ENCODE data around the gene IGSF5.
"Not testable (repeated sequence)": the region's sequence is repeated elsewhere in the genome, so short reads cannot be mapped to it uniquely, and the experiment has no call there.

The IGSF5 gene

GRCh38 chr21:39738566-39738965 is 6.4 kb upstream of the IGSF5 start:
- no peak for DNase-seq (ENCODE audit: low spot score)

- DNase-seq (ENCODE audit: low spot score), result not testable (repeated sequence)
Measured at GRCh38 chr21:39739531-39739930, 5.5 kb upstream of the IGSF5 start.

GRCh38 chr21:39742561-39742960 is 2.4 kb upstream of the IGSF5 start:
- not testable (repeated sequence) for DNase-seq (ENCODE audit: low spot score)

- not testable (repeated sequence) for DNase-seq (ENCODE audit: low spot score)
Measured at GRCh38 chr21:39745332-39745731, 349 bp downstream of the IGSF5 start.

- DNase-seq (ENCODE audit: low spot score), result no peak
Measured at GRCh38 chr21:39750670-39751069, 5.7 kb downstream of the IGSF5 start.

- no peak for DNase-seq (ENCODE audit: low spot score)
Measured at GRCh38 chr21:39754811-39755210, 9.8 kb downstream of the IGSF5 start.

- no peak for DNase-seq (ENCODE audit: low spot score)
Measured at GRCh38 chr21:39756285-39756684, 11.3 kb downstream of the IGSF5 start.

GRCh38 chr21:39763272-39763970 is 18.4 kb downstream of the IGSF5 start:
- DNase-seq (ENCODE audit: low spot score), result no peak

- no peak for DNase-seq (ENCODE audit: low spot score)
Measured at GRCh38 chr21:39774227-39774626, 29.2 kb downstream of the IGSF5 start.

GRCh38 chr21:39775816-39776215 is 30.8 kb downstream of the IGSF5 start:
- no peak for DNase-seq (ENCODE audit: low spot score)

GRCh38 chr21:39776589-39776988 is 31.6 kb downstream of the IGSF5 start:
- DNase-seq (ENCODE audit: low spot score), result no peak

- no peak for DNase-seq (ENCODE audit: low spot score)
Measured at GRCh38 chr21:39781331-39781730, 36.3 kb downstream of the IGSF5 start.

GRCh38 chr21:39788383-39788782 is 43.4 kb downstream of the IGSF5 start:
- peak; percentile 60 for DNase-seq (ENCODE audit: low spot score)

- DNase-seq (ENCODE audit: low spot score), result no peak
Measured at GRCh38 chr21:39796466-39796865, 51.5 kb downstream of the IGSF5 start.

- DNase-seq (ENCODE audit: low spot score), result no peak
Measured at GRCh38 chr21:39799178-39799577, 54.2 kb downstream of the IGSF5 start.

GRCh38 chr21:39800311-39800710 is 55.3 kb downstream of the IGSF5 start:
- DNase-seq (ENCODE audit: low spot score), result no peak

GRCh38 chr21:39802217-39802616 is 57.2 kb downstream of the IGSF5 start:
- no peak for DNase-seq (ENCODE audit: low spot score)

GRCh38 chr21:39803393-39803792 is 58.4 kb downstream of the IGSF5 start:
- DNase-seq (ENCODE audit: low spot score), result no peak

GRCh38 chr21:39804240-39804639 is 59.3 kb downstream of the IGSF5 start:
- no peak for DNase-seq (ENCODE audit: low spot score)

GRCh38 chr21:39805983-39806382 is 61.0 kb downstream of the IGSF5 start:
- no peak for DNase-seq (ENCODE audit: low spot score)

GRCh38 chr21:39807738-39808137 is 62.8 kb downstream of the IGSF5 start:
- no peak for DNase-seq (ENCODE audit: low spot score)

GRCh38 chr21:39809936-39810335 is 65.0 kb downstream of the IGSF5 start:
- DNase-seq (ENCODE audit: low spot score), result no peak

GRCh38 chr21:39812983-39813382 is 68.0 kb downstream of the IGSF5 start:
- DNase-seq (ENCODE audit: low spot score), result no peak

GRCh38 chr21:39818557-39818956 is 73.6 kb downstream of the IGSF5 start:
- DNase-seq (ENCODE audit: low spot score), result no peak

Data from SK-N-DZ (cell line).